ENCODE data around the gene APMAP. TPM values are rescaled to one million over a fixed set of nuclear protein-coding genes. Genes with fewer than 3 reads are reported as not detected.

Gene APMAP
- total RNA-seq, 1 experiment from 2014 or later: 75.3 TPM

DNA sequence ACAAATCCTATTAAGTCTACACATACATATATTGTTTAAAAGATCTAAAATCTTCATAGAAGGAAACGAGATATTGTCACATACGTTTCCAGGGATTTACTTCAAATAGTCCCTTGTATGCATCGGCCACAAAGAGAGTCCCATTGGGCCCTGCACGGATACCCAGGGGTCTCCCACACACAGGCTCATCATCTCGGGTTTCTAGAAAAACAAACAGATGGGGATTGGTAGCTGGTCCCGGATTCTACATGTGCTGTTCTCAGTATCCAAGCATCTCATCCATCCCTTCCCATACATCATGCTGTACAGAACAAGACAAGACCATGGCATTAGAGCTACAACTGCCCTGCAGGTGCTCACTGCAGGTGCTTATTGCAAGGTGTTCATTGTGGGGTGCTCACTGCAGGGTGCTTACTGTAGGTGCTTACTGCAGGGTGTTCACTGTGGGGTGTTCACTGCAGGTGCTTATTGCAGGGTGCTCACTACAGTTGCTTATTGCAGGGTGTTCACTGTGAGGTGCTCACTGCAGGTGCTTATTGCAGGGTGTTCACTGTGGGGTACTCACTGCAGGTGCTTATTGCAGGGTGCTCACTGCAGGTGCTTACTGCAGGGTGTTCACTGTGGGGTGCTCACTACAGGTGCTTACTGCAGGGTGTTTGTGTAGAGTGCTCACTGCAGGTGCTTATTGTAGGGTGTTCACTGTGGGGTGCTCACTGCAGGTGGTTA is 21.0 kb downstream of the APMAP start:
- POLR2A ChIA-PET: interaction anchor here (0.7 kb wide), 1 partner anchor 181 kb away, joined by 3 read pairs; no protein-coding TSS in a partner anchor
- intact Hi-C loops (cut with micrococcal nuclease): no loop called here
- Mint-ChIP-seq H3K27me3 (ENCODE audit: insufficient read depth, unreplicated experiment) (no peaks in the 10 kb centered on the region), H3K9me3 (ENCODE audit: unreplicated experiment) (peaks cover 13% of the 10 kb centered on the region), H3K4me1 (ENCODE audit: insufficient read depth, unreplicated experiment) (no peaks in the 10 kb centered on the region), H3K27ac (ENCODE audit: low read depth, unreplicated experiment) (no peak overlapping the region), H3K4me3 (ENCODE audit: unreplicated experiment) (no peak overlapping the region), H3K36me3 (ENCODE audit: insufficient read depth, unreplicated experiment) (peaks cover 69% of the 10 kb centered on the region)
- CTCF ChIA-PET: interaction anchor here (0.6 kb wide), 1 partner anchor 566 kb away, joined by 4 read pairs; no protein-coding TSS in a partner anchor
- TF ChIP-seq, protein P1, sequence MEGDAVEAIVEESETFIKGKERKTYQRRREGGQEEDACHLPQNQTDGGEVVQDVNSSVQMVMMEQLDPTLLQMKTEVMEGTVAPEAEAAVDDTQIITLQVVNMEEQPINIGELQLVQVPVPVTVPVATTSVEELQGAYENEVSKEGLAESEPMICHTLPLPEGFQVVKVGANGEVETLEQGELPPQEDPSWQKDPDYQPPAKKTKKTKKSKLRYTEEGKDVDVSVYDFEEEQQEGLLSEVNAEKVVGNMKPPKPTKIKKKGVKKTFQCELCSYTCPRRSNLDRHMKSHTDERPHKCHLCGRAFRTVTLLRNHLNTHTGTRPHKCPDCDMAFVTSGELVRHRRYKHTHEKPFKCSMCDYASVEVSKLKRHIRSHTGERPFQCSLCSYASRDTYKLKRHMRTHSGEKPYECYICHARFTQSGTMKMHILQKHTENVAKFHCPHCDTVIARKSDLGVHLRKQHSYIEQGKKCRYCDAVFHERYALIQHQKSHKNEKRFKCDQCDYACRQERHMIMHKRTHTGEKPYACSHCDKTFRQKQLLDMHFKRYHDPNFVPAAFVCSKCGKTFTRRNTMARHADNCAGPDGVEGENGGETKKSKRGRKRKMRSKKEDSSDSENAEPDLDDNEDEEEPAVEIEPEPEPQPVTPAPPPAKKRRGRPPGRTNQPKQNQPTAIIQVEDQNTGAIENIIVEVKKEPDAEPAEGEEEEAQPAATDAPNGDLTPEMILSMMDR (IDR thresholded peaks at IDR 0.05; ENCODE audit: unreplicated experiment): no peak
- no peak for DNase-seq (ENCODE audit: unreplicated experiment)
- no TSS peak for BruUV-seq (replicated peaks)

DNA sequence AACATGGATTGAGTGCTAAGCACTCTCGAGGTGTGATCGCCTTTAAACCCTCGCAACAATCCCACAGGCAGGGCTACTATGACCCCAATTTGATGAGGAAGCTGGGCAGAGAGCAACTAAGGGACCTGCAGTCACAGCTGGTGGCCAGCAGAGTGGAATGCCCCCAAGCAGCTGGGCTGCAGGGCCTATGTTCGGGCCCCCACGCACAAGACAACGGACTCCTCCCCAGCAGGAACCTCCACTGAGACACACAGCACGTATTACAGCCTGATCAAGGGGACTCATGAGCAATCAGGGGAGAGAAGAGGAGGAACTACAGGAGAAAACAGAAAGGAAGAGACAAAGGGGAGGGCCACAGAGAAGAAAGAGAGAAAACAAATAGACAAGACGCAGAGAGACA is 21.8 kb downstream of the APMAP start:
- no peaks in the 10 kb centered on the region for H3K27me3 Mint-ChIP-seq (ENCODE audit: insufficient read depth, unreplicated experiment)
- intact Hi-C loops (cut with micrococcal nuclease): no loop called here
- ChIA-PET CTCF (no interaction called here), POLR2A (interaction anchor here (0.7 kb wide), 1 partner anchor 8 kb away, joined by 4 read pairs; no protein-coding TSS in a partner anchor)
- no peak overlapping the region for H3K4me3 Mint-ChIP-seq (ENCODE audit: unreplicated experiment)
- no TSS peak for BruUV-seq (replicated peaks)
- peaks cover 5% of the 10 kb centered on the region for H3K9me3 Mint-ChIP-seq (ENCODE audit: unreplicated experiment)
- DNase-seq (ENCODE audit: unreplicated experiment): no peak
- TF ChIP-seq, protein P1 (IDR thresholded peaks at IDR 0.05; ENCODE audit: unreplicated experiment): no peak
- no peaks in the 10 kb centered on the region for H3K4me1 Mint-ChIP-seq (ENCODE audit: insufficient read depth, unreplicated experiment)
- H3K27ac Mint-ChIP-seq (ENCODE audit: low read depth, unreplicated experiment): no peak overlapping the region
- H3K36me3 Mint-ChIP-seq (ENCODE audit: insufficient read depth, unreplicated experiment): peaks cover 69% of the 10 kb centered on the region

DNA sequence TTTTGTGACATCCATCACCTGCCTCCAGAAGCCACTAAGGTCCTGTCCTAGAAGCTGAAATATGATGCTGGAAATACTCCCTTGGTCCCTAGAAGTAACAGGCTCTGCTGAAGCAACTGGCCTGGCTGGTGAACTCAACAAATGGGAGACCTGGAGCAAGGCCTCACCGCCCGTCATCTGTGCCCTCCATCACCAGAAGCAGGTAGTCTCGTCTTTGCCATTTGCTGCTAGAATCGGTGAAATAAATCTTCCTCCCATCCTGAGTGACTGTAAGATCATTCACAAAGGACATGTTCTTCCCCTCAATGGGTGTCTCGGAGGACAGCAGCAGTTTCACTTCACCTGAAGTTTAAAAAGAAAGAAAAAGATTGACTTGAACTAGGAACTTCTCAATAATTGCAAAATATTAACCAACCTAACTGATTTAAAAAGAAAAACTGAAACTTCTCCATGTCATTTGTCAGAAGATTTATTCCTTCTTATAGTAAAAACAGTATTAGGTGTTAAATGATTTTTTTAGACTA is 22.5 kb downstream of the APMAP start:
- no peak overlapping the region for H3K27ac Mint-ChIP-seq (ENCODE audit: low read depth, unreplicated experiment)
- TF ChIP-seq, protein P1 (IDR thresholded peaks at IDR 0.05; ENCODE audit: unreplicated experiment): no peak
- H3K27me3 Mint-ChIP-seq (ENCODE audit: insufficient read depth, unreplicated experiment): no peaks in the 10 kb centered on the region
- no TSS peak for BruUV-seq (replicated peaks)
- intact Hi-C loops (cut with micrococcal nuclease): no loop called here
- ChIA-PET CTCF (interaction anchor here (0.7 kb wide), 1 partner anchor 1310 kb away, joined by 4 read pairs; no protein-coding TSS in a partner anchor), POLR2A (interaction anchor here (0.7 kb wide), 1 partner anchor 8 kb away, joined by 4 read pairs; no protein-coding TSS in a partner anchor)
- H3K4me3 Mint-ChIP-seq (ENCODE audit: unreplicated experiment): no peak overlapping the region
- no peaks in the 10 kb centered on the region for H3K9me3 Mint-ChIP-seq (ENCODE audit: unreplicated experiment)
- H3K4me1 Mint-ChIP-seq (ENCODE audit: insufficient read depth, unreplicated experiment): no peaks in the 10 kb centered on the region
- peaks cover 69% of the 10 kb centered on the region for H3K36me3 Mint-ChIP-seq (ENCODE audit: insufficient read depth, unreplicated experiment)
- no peak for DNase-seq (ENCODE audit: unreplicated experiment)

DNA sequence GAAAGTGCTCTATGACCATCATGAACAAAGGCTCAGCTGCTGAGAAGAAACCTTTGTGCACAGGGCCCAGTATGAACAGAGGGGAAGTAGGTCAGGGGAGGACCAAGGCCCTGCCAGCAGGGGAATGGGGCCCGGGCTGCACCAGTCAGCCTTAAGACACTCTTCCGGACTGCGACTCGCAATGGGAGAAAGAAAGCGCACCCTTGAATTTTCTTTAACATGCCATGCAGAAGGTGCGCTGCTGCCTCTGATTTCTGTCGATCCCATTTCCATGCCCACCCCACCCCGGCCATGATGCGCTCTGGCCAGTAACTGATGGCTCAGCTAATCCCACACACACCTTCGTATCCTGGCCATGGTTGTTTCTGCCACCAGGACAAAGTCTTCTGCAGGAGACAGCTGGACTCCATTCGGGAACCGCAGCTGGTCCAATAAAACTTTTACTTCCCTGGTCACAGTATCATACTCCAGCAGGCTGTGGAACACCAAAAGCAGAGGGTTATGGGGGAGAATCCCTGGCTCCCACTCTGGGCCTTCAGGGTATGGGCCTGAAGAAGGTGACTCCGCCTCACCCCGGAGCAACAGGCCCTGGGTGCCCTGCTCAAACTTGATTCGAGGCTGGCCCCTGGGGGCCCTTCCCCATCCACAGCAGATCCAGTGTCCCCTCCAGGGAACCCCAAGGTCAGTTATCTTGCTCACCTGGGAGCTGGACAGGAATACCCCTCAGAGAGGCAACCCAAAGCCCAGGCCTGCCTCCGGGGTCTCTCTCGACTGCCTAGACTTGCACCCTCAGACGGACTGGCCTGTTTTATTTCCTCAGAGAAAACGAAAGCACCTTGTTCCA is 23.1 kb downstream of the APMAP start:
- no TSS peak for BruUV-seq (replicated peaks)
- H3K36me3 Mint-ChIP-seq (ENCODE audit: insufficient read depth, unreplicated experiment): peaks cover 71% of the 10 kb centered on the region

More for the DNA sequence above, 23.1 kb downstream of the APMAP start:
- no peak for DNase-seq (ENCODE audit: unreplicated experiment)
- TF ChIP-seq, protein P1 (IDR thresholded peaks at IDR 0.05; ENCODE audit: unreplicated experiment): no peak
- Mint-ChIP-seq H3K27me3 (ENCODE audit: insufficient read depth, unreplicated experiment) (no peaks in the 10 kb centered on the region), H3K27ac (ENCODE audit: low read depth, unreplicated experiment) (no peak overlapping the region), H3K4me3 (ENCODE audit: unreplicated experiment) (no peak overlapping the region), H3K4me1 (ENCODE audit: insufficient read depth, unreplicated experiment) (no peaks in the 10 kb centered on the region), H3K9me3 (ENCODE audit: unreplicated experiment) (no peaks in the 10 kb centered on the region)
- intact Hi-C loops (cut with micrococcal nuclease): no loop called here
- POLR2A ChIA-PET: no interaction called here
- CTCF ChIA-PET: interaction anchor here (0.7 to 1.0 kb wide), 2 partner anchors 24 to 1309 kb away, joined by 3 to 4 read pairs; no protein-coding TSS in a partner anchor

Data from MCF 10A (cell line).